GM18508 (cell line): ENCODE results near the gene TRA2B.

Experiments used
- ATAC-seq: cut with Tn5 transposase; IDR thresholded peaks from one replicate; pipeline ENCODE4 v1.9.1; 2021; ENCODE audit warnings: moderate number of reproducible peaks; ENCODE audit not compliant: insufficient read depth, unreplicated experiment

Gene TRA2B

DNA sequence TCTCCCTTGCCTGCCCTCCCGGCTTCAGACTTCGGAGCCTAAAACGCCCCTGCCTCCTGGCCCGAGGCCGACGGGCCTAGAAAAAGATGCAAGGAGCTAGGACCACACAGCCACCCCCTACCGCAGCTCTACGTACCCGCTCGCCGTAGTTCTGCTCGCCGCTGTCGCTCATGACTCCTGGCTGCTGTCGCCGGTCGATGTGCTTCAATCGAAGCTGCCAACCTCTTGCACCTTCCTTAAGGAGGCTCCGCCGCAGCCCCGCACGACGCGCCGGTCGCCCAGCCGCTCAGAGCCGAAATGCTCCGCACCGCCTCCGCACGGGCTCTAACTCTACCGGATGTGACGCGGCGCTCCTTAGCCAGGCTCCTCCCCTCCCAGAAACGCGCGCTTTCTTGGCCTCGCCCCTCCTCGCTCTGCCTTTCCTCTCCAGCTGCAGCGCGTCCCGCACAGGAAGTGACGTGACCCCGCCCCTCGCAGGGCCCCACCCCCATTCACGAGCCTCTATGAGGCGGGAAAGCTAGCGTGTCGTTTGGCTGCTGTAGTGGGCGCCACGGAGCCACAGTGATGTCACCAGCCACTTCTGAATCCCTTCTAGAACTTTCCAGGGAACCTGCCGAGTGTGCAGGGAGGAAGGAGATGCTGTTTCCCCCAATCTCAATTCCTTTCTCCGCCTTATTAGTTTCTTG is at the start of gene TRA2B:
Gene TRA2B, minus strand, starts transcription at position 326 of the 686 bp plus-strand sequence. Its CDS starts 154 bp downstream, at position 172.
- ATAC-seq: peak; percentile 71

DNA sequence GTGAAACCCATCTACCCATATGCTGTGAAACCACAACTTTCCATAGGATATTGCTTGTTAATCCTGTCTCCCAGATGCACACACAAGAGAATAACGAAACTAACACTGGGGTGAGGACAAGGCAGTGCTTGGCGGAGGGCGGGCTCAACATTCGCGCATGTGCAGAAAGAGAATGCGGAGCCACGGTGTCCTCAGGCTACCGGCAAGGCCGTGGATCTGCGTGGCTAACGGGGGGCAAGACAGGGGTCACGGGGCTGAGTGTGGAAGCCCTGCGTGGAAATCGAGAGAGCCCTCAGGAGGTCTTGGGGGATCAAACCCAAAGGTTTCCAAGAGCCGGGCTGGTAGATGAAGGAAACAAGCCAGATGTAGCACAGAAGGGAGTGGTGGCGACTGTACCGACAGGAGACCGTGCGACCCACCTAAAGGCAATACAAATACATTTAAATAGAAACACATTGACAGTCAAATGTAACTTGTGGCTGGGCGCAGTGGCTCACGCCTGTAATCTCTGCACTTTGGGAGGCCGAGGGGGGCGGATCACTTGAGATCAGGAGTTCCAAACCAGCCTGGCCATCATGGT is 48.5 kb upstream of the TRA2B start:
- no peak for ATAC-seq

- no peak for ATAC-seq
These were observed 46.4 kb upstream of the TRA2B start for GRCh38 chr3:185984203-185984602.

DNA sequence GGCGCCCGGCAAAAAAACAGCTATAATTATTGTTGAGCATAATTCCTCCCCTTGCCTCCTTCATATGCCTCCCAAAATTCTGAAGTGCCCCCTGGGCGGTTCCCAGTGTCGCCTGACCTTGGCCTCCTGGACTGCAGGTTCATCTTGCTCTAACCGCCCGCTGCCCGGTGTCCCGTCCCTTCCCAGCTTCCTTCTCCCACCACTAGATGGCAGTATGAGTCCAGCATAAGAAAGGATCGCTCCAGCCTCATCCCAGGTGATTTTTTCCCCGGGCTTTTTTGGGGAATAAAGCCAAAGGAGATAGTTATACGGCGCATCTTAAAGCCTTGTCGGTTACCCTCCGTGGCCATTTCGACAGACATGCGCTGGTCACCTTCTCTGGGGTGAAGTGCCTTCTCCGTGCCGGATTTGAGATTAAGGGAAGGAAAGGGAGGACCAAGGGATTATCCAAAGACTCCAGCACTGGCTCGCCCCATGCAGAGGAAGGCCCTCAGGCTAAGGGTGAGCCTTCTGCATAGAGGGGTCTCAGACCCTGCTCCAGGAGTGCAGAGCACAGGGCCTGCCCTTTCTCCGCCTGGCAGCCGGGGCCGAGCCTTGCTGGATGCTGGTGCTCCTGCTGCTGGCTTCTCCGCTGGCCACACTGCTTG is 45.8 kb upstream of the TRA2B start:
- no peak for ATAC-seq

GRCh38 chr3:185982632-185983031 is 44.8 kb upstream of the TRA2B start:
- ATAC-seq: no peak

DNA sequence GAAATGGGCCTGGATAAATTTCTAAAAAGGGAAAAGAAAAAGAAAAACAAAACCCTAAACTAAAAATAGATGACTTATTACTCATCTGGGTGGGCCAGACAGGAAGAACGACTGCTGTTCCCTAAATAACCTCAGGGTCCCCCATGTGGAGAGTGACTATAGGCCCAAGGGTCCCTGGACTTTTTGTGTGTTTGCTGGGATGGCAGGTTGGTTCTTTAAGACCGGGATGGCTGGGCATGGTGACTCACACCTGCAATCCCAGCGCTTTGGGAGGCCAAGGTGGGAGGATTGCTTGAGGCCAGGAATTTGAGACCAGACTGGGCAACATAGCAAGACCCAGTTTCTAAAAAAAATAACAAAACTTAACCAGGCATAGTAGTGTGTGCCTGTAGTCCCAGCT is 43.8 kb upstream of the TRA2B start:
- no peak for ATAC-seq

- no peak for ATAC-seq
These were observed 41.9 kb upstream of the TRA2B start for GRCh38 chr3:185979721-185980121.

DNA sequence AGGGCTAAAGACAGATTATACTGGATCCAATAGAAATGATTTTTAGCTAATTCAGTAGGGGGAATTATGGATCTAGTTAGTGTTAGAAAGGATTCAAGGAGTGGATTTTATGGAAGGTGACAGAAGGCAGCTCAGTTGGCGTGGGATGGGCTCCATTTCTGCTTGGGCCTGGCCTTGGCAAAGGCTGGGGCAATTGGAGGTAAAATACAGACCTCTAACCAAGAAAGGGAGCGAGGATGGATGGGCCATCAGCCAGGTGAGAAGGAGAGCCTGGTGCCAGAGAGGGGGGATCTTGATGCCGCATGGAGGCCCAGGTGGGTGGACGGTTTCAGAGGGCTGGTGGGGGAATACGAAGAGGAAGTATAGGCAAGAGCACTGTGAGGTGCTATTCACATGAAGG is 40.7 kb upstream of the TRA2B start:
- ATAC-seq: no peak

- ATAC-seq: no peak
These were observed 39.8 kb upstream of the TRA2B start for GRCh38 chr3:185977679-185978040.

GRCh38 chr3:185976977-185977678 is 39.3 kb upstream of the TRA2B start:
- ATAC-seq: peak; percentile 65

DNA sequence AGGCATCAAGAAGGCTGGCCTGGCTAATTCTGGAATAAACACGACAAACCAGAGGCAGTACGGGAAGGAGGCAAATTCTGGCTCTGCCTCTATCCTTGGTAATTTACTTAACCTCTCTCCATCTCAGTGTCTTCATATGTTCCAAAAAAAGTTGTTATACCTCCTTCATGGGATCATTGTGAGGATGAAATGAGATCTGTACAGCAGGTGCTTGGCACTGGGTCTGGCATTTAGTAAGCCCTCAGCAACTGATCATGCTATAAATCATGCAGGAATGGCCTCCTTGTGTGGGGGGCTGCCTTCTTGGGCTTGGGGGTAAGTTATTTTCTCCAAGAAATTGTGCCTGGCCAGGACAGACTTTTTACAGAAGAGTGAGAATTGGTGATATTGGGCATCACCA is 38.3 kb upstream of the TRA2B start:
- no peak for ATAC-seq

GRCh38 chr3:185971579-185971978 is 33.8 kb upstream of the TRA2B start:
- no peak for ATAC-seq

- no peak for ATAC-seq
These were observed 30.4 kb upstream of the TRA2B start for GRCh38 chr3:185968168-185968567.

GRCh38 chr3:185966655-185967054 is 28.8 kb upstream of the TRA2B start:
- no peak for ATAC-seq

DNA sequence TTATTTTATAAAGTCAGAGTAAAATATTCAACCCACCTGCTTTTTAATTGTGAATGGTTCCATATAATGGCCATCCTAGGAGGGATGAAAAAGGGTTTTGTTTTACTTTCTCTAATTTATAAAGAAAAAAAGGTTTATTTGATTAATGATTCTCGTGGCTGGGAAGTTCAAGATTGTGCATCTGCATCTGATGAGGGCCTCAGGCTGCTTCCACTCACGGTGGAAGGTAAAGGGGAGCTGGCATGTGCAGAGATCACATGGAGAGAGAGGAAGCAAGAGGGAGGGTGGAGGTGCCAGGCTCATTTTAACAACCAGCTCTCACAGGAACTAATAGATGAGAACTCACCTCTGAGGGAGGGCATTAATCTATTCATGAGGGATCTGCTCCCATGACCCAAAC is 27.7 kb upstream of the TRA2B start:
- no peak for ATAC-seq

DNA sequence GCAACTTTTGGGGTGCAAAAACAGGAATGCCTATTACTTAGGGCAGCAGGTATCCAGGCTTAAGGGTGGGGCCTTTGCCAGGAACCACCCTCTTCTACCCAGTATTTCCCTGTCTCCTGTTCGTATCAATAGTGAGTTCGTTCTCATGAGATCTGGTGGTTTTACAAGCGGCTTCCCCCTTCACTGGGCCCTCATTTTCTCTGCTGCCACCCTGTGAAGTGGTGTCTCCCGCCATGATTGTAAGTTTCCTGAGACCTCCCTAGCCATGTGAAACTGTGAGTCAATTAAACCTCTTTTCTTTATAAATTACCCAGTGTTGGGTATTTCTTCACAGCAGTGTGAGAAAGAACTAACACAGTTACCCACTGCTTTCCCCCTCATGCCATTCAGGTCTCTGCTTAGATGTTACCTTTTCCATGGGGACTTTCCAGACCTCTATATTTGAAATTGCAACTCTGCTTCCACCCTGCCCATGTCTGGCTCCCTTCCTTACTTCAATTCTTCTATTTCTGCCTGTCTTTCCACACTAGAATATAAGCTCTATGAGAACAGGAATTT is 23.9 kb upstream of the TRA2B start:
- no peak for ATAC-seq

DNA sequence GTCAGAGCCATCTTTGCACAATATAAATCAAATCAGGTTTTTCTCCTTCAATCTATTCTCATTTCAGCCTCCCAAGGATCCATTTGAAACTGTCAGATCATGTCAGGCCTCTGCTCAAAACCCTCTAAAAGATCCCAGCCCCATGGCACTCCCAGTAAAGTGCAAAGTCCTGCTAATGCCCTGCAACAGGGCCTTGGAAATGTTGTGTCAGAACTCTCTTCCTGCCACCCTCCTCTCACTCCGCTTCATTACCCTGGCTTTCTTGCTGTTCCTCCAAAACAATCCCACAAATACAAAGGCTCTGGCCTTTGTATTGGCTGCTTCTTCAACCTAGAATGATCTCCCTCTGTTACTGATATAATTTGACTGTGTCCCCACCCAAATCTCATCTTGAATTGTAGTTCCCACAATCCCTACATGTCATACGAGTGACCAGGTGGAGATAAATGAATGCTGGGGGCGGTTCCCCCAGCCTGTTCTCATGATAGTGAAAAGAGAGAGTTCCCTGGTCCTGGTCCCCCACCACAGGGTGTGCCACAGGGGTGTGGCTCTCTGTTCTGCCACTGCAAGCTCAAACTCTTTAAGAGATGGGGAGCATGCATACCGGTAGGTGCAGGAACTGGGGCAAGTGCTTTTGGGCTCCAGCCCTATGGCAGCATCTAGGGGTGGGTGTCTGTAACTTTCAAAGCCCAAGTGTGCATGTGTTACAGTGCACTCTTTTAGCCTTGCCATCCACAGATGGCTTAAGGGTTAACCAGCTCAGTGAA is 22.9 kb upstream of the TRA2B start:
- no peak for ATAC-seq

DNA sequence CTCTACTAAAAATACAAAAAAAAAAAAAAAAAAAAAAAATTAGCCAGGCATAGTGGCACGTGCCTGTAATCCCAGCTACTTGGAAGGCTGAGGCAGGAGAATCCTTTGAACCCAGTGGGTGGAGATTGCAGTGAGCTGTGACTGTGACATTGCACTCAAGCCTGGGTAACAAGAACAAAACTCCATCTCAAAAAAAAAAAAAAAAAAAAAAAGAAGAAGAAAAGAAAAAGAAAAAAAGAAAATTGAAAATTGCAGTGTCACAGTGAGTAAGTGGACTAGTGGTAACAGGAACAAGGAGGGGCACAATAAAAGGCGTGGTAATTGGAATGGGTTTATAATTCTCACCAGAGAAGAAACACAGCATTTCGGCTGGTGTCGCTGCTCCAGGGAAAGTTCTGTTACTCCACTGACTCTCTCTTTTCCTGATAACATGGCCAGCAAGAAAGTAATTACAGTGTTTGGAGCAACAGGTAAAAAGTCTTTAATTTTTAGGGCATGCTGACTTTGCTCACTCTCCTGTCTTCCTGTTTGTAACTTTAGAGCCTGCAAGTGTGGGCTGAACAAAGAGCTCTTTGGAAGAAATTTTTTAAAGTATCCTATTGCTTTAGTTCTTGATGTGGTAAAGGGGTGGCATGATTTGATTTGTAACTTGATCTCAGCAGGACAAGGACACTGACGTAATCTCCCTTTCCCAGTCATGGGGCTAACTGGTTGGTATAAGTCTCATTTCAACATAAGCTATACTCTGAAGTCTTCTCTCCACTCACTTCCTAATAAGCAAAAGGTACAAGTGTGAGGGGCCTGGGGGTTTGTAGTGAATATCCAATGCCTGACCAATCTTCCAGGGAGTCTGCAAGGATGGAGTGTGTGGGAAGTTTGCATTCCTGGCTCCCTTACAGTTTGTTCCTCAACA is 22.1 kb upstream of the TRA2B start:
- no peak for ATAC-seq

DNA sequence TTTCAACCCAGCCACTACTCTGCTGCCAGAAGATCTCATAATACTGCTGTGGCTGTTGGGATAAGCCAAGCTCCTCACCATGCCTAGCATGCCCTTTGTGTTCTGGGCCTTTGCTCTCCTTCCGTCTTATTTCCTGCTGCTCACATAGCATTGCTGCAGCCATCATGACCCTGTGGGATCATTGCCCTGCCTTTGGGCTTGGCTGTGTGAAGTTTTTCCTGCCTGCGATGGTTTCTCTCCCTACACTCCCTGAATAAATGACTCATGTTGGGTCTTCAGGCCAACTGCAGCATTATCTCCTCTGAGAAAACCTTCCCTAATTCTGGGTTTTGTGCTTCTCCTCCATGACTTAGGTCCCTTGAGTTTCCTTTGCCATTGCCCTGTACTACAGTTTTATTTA is 20.8 kb upstream of the TRA2B start:
- no peak for ATAC-seq
